Aorta (tissue), 4 donors: Measurements from ENCODE around the gene IFITM10. TPM values are rescaled to one million over a fixed set of nuclear protein-coding genes. Genes with fewer than 3 reads are reported as not detected.

ENCODE experiments used
- polyA plus RNA-seq, 2 donors: library from polyadenylated mRNA; stranded (reverse); fragments of 200-250 nt; gene quantifications; one replicate each; pipeline ENCODE4 v1.2.3, GENCODE V29; 2013
- total RNA-seq, 2 donors: library from RNA; stranded (reverse); fragmentation: NEBNext Ultra II Directional; extraction: Animal tissue kit (Norgen Biotek cat#: 25700); gene quantifications; one replicate each; pipeline ENCODE4 v1.2.1, GENCODE V29; 2021
- donor health status: healthy with polysubstance abuse.
- donor health status: Bipolar disorder and iron deficiency.
- donor health status: DM: no; HTN: no; CAD: no.
- donor health status: DM: yes; HTN: yes; CAD: no.

The IFITM10 gene
- total and polyA plus RNA-seq, 4 donors: 1.9 to 47.7 (median 12.8) TPM

Other genes starting within 250 kb of the IFITM10 start
- 10 to 100 TPM in 1 of 2 donors, 1 to 10 TPM in 1; 9.4 to 39.3 TPM for gene DUSP8, start 178.3 kb downstream of the IFITM10 start, total RNA-seq
- 1 to 10 TPM; 2.3 to 6.5 TPM for gene DUSP8, start 178.3 kb downstream of the IFITM10 start, polyA plus RNA-seq
- gene KRTAP5-1, start 165.3 kb downstream of the IFITM10 start, total RNA-seq: not detected
- not detected for gene KRTAP5-1, start 165.3 kb downstream of the IFITM10 start, polyA plus RNA-seq
- gene KRTAP5-2, start 152.3 kb downstream of the IFITM10 start, total RNA-seq: not detected
- gene KRTAP5-2, start 152.3 kb downstream of the IFITM10 start, polyA plus RNA-seq: not detected
- gene KRTAP5-3, start 142.1 kb downstream of the IFITM10 start, total RNA-seq: not detected
- not detected for gene KRTAP5-3, start 142.1 kb downstream of the IFITM10 start, polyA plus RNA-seq
- gene KRTAP5-4, start 128.5 kb downstream of the IFITM10 start, total RNA-seq: not detected
- gene KRTAP5-4, start 128.5 kb downstream of the IFITM10 start, polyA plus RNA-seq: not detected
- gene KRTAP5-5, start 120.8 kb downstream of the IFITM10 start, total RNA-seq: not detected
- not detected for gene KRTAP5-5, start 120.8 kb downstream of the IFITM10 start, polyA plus RNA-seq
- gene KRTAP5-6, start 53.4 kb downstream of the IFITM10 start, total RNA-seq: not detected
- gene KRTAP5-6, start 53.4 kb downstream of the IFITM10 start, polyA plus RNA-seq: not detected
- gene CTSD, start 13.3 kb upstream of the IFITM10 start, total RNA-seq: 100 to 1,000 TPM; 473 to 535 TPM
- gene CTSD, start 13.3 kb upstream of the IFITM10 start, polyA plus RNA-seq: 100 to 1,000 TPM; 619 to 646 TPM
- under 1 TPM; 0.19 to 0.75 TPM for gene SYT8, start 84.4 kb upstream of the IFITM10 start, total RNA-seq
- gene SYT8, start 84.4 kb upstream of the IFITM10 start, polyA plus RNA-seq: 10 to 100 TPM in 1 of 2 donors, 1 to 10 TPM in 1; 6.4 to 14.3 TPM
- gene TNNI2, start 88.4 kb upstream of the IFITM10 start, total RNA-seq: 1 to 10 TPM in 1 of 2 donors, under 1 TPM in 1; 0.81 to 2.2 TPM
- gene TNNI2, start 88.4 kb upstream of the IFITM10 start, polyA plus RNA-seq: under 1 TPM; 0.75 to 0.82 TPM
- gene LSP1, start 102.5 kb upstream of the IFITM10 start, total RNA-seq: 100 to 1,000 TPM in 1 of 2 donors, 10 to 100 TPM in 1; 45.2 to 128 TPM
- 10 to 100 TPM; 12.0 to 40.4 TPM for gene LSP1, start 102.5 kb upstream of the IFITM10 start, polyA plus RNA-seq
- gene PRR33, start 141.3 kb upstream of the IFITM10 start, total RNA-seq: not detected
- gene PRR33, start 141.3 kb upstream of the IFITM10 start, polyA plus RNA-seq: not detected
- gene TNNT3, start 169.1 kb upstream of the IFITM10 start, total RNA-seq: 10 to 100 TPM in 1 of 2 donors, 1 to 10 TPM in 1; 8.8 to 54.3 TPM
- 1 to 10 TPM; 3.4 to 3.9 TPM for gene TNNT3, start 169.1 kb upstream of the IFITM10 start, polyA plus RNA-seq
- 10 to 100 TPM; 23.4 to 43.9 TPM for gene MRPL23, start 196.7 kb upstream of the IFITM10 start, total RNA-seq
- gene MRPL23, start 196.7 kb upstream of the IFITM10 start, polyA plus RNA-seq: 100 to 1,000 TPM in 1 of 2 donors, 10 to 100 TPM in 1; 82.3 to 143 TPM
- gene H19, start 247.2 kb upstream of the IFITM10 start, total RNA-seq: 1,000 to 10,000 TPM in 1 of 2 donors, 100 to 1,000 TPM in 1; 318 to 1,787 TPM
- 10 to 100 TPM in 1 of 2 donors, 1 to 10 TPM in 1; 4.5 to 18.0 TPM for gene H19, start 247.2 kb upstream of the IFITM10 start, polyA plus RNA-seq